GM06990 (cell line): Measurements from ENCODE around the gene KCNT1.

ENCODE experiments used
- DNase-seq: peaks from one replicate; pipeline ENCODE4 v3.0.0-alpha.2; 2011; ENCODE audit not compliant: insufficient read length; ENCODE audit errors: extremely low read depth
- H3K27me3 ChIP-seq: replicated peaks from 2 replicates; pipeline ENCODE4 v1.6.0; 2011; ENCODE audit warnings: low read length; ENCODE audit not compliant: control insufficient read depth, insufficient read depth
- H3K36me3 ChIP-seq: 2 replicates; pipeline ENCODE4 v1.5.1; 2011; ENCODE audit warnings: low read length; ENCODE audit not compliant: control insufficient read depth, insufficient read depth
- H3K4me3 ChIP-seq: replicated peaks from 2 replicates; pipeline ENCODE4 v1.5.1; 2011; ENCODE audit warnings: low read depth, mild to moderate bottlenecking, control low read depth, low read length
- TF ChIP-seq, protein P1 (sequence below): IDR thresholded peaks from 2 replicates; pipeline ENCODE4 v1.5.1; 2011; ENCODE audit warnings: low read length, control low read depth, mild to moderate bottlenecking, inconsistent platforms; ENCODE audit not compliant: insufficient read depth, poor library complexity, severe bottlenecking

The KCNT1 gene

DNA sequence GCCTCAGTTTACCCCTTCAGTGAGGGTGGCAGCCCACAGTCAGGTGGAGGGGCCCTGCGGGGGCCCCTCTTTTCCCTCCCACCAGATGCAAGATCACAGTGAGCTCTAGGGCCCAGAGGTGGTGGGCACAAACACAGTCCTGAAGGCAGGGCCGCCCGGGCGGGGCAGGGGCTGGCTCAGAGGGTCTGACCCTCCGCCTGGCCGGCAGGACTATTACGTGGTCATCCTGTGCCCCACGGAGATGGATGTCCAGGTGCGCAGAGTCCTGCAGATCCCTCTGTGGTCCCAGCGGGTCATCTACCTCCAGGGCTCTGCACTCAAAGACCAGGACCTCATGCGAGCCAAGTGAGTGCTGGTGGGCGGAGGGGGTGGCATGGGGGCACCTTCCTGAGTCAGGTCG, 63.4 kb downstream of the KCNT1 start:
- H3K27me3 ChIP-seq, result no peaks in the 10 kb centered on the region
- TF ChIP-seq, protein P1, sequence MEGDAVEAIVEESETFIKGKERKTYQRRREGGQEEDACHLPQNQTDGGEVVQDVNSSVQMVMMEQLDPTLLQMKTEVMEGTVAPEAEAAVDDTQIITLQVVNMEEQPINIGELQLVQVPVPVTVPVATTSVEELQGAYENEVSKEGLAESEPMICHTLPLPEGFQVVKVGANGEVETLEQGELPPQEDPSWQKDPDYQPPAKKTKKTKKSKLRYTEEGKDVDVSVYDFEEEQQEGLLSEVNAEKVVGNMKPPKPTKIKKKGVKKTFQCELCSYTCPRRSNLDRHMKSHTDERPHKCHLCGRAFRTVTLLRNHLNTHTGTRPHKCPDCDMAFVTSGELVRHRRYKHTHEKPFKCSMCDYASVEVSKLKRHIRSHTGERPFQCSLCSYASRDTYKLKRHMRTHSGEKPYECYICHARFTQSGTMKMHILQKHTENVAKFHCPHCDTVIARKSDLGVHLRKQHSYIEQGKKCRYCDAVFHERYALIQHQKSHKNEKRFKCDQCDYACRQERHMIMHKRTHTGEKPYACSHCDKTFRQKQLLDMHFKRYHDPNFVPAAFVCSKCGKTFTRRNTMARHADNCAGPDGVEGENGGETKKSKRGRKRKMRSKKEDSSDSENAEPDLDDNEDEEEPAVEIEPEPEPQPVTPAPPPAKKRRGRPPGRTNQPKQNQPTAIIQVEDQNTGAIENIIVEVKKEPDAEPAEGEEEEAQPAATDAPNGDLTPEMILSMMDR, result no peak
- no peak for DNase-seq
- no peak overlapping the region for H3K4me3 ChIP-seq
- H3K36me3 ChIP-seq, result no peaks in the 10 kb centered on the region

DNA sequence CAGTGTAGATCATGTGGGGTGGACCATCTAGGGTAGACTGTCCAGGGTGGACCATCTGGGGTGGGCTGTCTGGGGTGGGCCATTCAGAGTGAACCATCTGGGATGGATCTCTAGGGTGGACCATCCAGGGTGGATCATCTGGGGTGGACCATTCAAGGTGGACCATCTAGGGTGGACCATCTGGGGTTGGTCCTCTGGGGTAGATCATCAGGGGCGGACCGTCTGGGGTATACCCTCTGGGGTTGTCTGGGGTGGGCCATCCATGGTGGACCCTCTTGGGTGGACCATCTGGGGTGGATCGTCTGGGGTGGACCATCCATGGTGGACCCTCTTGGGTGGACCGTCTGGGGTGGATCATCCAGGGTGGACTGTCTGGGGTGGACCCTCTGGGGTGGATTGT, 64.3 kb downstream of the KCNT1 start:
- Histone ChIP-seq H3K4me3 (no peak overlapping the region), H3K36me3 (no peaks in the 10 kb centered on the region), H3K27me3 (no peaks in the 10 kb centered on the region)
- TF ChIP-seq, protein P1, result no peak
- DNase-seq, result no peak

DNA sequence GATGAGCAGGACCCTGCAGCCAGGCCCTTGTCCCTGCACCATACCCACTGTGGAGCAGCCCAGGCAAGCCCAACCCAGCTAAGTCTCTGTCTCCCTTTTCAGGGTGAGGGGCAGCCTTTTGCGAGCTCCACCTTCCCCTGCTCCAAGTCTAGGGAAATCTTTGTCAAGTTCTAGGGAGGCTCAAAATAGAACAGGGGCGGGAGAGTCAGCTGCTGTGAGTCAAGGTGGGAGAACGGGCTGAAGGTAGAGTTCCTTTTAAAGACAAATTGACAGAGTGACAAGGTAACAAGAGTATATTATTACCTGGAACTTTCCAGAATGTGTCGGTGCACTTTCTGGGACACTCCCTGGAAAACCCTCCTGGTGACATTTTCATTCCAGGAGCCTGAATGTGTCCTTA, 64.7 kb downstream of the KCNT1 start:
- no peak for DNase-seq
- Histone ChIP-seq H3K36me3 (no peaks in the 10 kb centered on the region), H3K4me3 (no peak overlapping the region), H3K27me3 (no peaks in the 10 kb centered on the region)
- TF ChIP-seq, protein P1, result no peak

DNA sequence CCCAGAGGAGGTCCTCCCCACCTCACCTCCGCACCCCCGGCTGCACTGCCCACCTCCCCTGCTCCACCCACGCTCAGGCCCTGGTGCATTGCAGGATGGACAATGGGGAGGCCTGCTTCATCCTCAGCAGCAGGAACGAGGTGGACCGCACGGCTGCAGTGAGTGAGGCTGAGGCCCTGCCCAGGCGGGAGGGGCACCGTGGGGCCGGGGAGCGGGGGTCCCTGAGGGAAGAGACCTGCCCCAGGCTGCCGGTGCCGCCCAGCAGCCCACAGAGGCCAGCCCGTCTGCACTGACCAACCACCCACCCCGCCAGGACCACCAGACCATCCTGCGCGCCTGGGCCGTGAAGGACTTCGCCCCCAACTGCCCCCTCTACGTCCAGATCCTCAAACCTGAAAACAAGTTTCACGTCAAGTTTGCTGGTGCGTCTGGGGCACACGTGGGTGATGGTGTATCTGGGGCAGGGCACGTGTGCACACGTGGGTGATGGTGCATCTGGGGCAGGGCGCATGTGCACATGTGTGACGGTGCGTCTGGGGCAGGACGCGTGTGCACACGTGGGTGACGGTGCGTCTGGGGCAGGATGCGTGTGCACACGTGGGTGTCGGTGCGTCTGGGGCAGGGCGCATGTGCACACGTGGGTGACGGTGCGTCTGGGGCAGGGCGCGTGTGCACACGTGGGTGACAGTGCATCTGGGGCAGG, 66.7 kb downstream of the KCNT1 start:
- Histone ChIP-seq H3K36me3 (no peaks in the 10 kb centered on the region), H3K27me3 (no peaks in the 10 kb centered on the region), H3K4me3 (no peak overlapping the region)
- TF ChIP-seq, protein P1, result no peak
- no peak for DNase-seq

DNA sequence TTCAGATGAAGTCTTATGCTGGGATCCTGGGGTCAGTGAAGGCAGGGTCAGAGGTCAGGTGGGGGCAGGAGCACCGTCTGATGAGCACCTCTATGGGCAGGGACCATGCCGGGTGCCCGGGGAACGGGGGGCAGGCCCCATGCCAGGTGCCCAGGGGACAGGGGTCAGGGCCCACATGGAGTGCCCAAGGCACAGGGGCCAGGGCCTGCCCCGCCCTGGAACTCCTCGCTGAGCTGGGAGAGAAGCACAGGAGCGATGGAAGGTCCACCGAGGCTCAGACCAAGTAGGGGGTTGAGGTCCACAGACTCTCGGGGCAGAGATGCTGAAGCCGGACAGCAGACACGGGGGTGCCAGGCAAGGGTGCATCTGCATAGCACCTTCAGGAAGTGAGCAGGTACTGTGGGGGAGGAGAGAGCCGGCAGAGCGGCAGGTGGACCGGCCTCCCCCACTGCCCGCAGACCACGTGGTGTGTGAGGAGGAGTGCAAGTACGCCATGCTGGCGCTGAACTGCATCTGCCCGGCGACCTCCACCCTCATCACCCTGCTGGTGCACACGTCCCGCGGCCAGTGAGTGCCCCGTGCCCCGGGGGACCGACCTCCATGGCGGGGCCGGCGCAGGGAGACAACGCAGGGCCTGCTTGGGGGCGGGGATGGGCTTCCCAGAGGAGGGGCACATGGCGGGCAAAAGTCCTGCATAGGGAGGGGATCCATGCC, 67.7 kb downstream of the KCNT1 start:
- H3K36me3 ChIP-seq, result no peaks in the 10 kb centered on the region
- DNase-seq, result no peak
- TF ChIP-seq, protein P1, result no peak
- H3K27me3 ChIP-seq, result no peaks in the 10 kb centered on the region
- no peak overlapping the region for H3K4me3 ChIP-seq
